GF-D8 (cell line): ENCODE data around the gene RAB3A.

Experiments
- DNase-seq: peaks from one replicate; lab custom pipeline; 2025; lab: John Stamatoyannopoulos, UW

Gene RAB3A

GRCh38 chr19:18150776-18151624 is 52.8 kb downstream of the RAB3A start:
- DNase-seq, result no peak

GRCh38 chr19:18149596-18149975 is 54.3 kb downstream of the RAB3A start:
- no peak for DNase-seq

- DNase-seq, result no peak
Observed at GRCh38 chr19:18147396-18147795, 56.4 kb downstream of the RAB3A start.
